PC-3 (cell line): ENCODE data around the gene ADAM15. TPM values are rescaled to one million over a fixed set of nuclear protein-coding genes. Genes with fewer than 3 reads are reported as not detected.

Experiments
- ATAC-seq: fragments of 200-7000 bp; cut with Tn5 transposase; 2 replicates; pipeline ENCODE4 v1.9.1; 2020; ENCODE audit warnings: mild to moderate bottlenecking, moderate library complexity
- BruUV-seq: library from RNA; stranded (reverse); fragments of 400-500 nt; replicated peaks from 2 replicates; lab custom pipeline; 2021; lab: Mats Ljungman, UMichigan
- CTCF ChIA-PET: fragments of 300-600 bp; sonication (Branson Sonifier 250); formaldehyde crosslinking; loops from one replicate; lab custom pipeline; 2022; ENCODE audit warnings: antibody characterized with exemption; lab: Charles Lee
- POLR2A ChIA-PET: fragments of 300-600 bp; sonication (Branson Sonifier 250); formaldehyde crosslinking; loops from one replicate; lab custom pipeline; 2022; ENCODE audit warnings: antibody characterized with exemption; ENCODE audit not compliant: unreplicated experiment; lab: Charles Lee
- DNase-seq: peaks from one replicate; pipeline ENCODE4 v3.0.0-alpha.2; 2015
- H2AFZ ChIP-seq: fragments of 300-600 bp; sonication (generic); 2 replicates; pipeline ENCODE4 v1.6.0; 2016; ENCODE audit warnings: antibody characterized with exemption, low read length
- H3F3A ChIP-seq: fragments of 300-600 bp; sonication (generic); one replicate; pipeline ENCODE4 v1.6.0; 2017; ENCODE audit warnings: antibody characterized with exemption, low read length, control low read depth, mild to moderate bottlenecking; ENCODE audit not compliant: unreplicated experiment
- H3K27ac ChIP-seq: fragments of 300-600 bp; sonication (generic); 2 replicates; pipeline ENCODE4 v1.5.1; 2016; ENCODE audit warnings: mild to moderate bottlenecking, low read length
- H3K27me3 ChIP-seq: fragments of 300-600 bp; sonication (generic); 2 replicates; pipeline ENCODE4 v1.6.1; 2016; ENCODE audit warnings: low read length, mixed read lengths
- H3K36me3 ChIP-seq: fragments of 300-600 bp; sonication (generic); 2 replicates; pipeline ENCODE4 v1.6.1; 2016; ENCODE audit warnings: low read depth, mixed run types, low read length, mixed read lengths
- H3K4me1 ChIP-seq: fragments of 300-600 bp; sonication (generic); 2 replicates; pipeline ENCODE4 v1.5.1; 2016; ENCODE audit warnings: low read length; ENCODE audit not compliant: insufficient read depth
- H3K4me2 ChIP-seq: fragments of 300-600 bp; sonication (generic); 2 replicates; pipeline ENCODE4 v1.6.0; 2016; ENCODE audit warnings: low read length
- H3K4me3 ChIP-seq: fragments of 300-600 bp; sonication (generic); 2 replicates; pipeline ENCODE4 v1.5.1; 2016; ENCODE audit warnings: mild to moderate bottlenecking, low read length, mixed read lengths
- H3K79me2 ChIP-seq: fragments of 300-600 bp; sonication (generic); 2 replicates; pipeline ENCODE4 v1.6.1; 2017; ENCODE audit warnings: low read length, mixed read lengths
- H3K9ac ChIP-seq: fragments of 300-600 bp; sonication (generic); 2 replicates; pipeline ENCODE4 v1.6.0; 2016; ENCODE audit warnings: mild to moderate bottlenecking, low read length
- H3K9me2 ChIP-seq: fragments of 300-600 bp; sonication (generic); replicated peaks from 2 replicates; pipeline ENCODE4 v1.6.1; 2016; ENCODE audit warnings: mixed run types, low read length, mixed read lengths
- H3K9me3 ChIP-seq: fragments of 300-600 bp; sonication (generic); 2 replicates; pipeline ENCODE4 v1.6.1; 2016; ENCODE audit warnings: low read length, mixed read lengths
- H4K20me1 ChIP-seq: fragments of 300-600 bp; sonication (generic); 2 replicates; pipeline ENCODE4 v1.6.1; 2016; ENCODE audit warnings: low read length, mixed read lengths
- EZH2 ChIP-seq: fragments of 300-600 bp; sonication (generic); IDR thresholded peaks from one replicate; pipeline ENCODE4 v1.6.1; 2017; ENCODE audit warnings: antibody characterized with exemption, mild to moderate bottlenecking, low read length; ENCODE audit not compliant: unreplicated experiment
- EZH2phosphoT487 ChIP-seq: fragments of 300-600 bp; sonication (generic); IDR thresholded peaks from 2 replicates; pipeline ENCODE4 v1.6.1; 2018; ENCODE audit warnings: mild to moderate bottlenecking, antibody characterized with exemption, low read length, borderline replicate concordance
- intact Hi-C: fragments of 100-400 bp; cut with micrococcal nuclease; formaldehyde crosslinking; loops from 2 replicates; pipeline ENCODE4 v1.9.0; 2023
- total RNA-seq: library from RNA; depleted of rRNA; stranded (reverse); fragments of >200 nt; gene quantifications from 2 replicates; pipeline ENCODE4 v1.2.3, GENCODE V29; 2014
- TF ChIP-seq, protein P1 (sequence below): fragments of 300-600 bp; sonication (generic); conservative IDR thresholded peaks from 2 replicates; pipeline ENCODE4 v1.5.1; 2017; ENCODE audit warnings: antibody characterized with exemption, low read depth, mild to moderate bottlenecking, low read length

Gene ADAM15
- total RNA-seq, 1 experiment from 2014 or later, result 334 TPM

DNA sequence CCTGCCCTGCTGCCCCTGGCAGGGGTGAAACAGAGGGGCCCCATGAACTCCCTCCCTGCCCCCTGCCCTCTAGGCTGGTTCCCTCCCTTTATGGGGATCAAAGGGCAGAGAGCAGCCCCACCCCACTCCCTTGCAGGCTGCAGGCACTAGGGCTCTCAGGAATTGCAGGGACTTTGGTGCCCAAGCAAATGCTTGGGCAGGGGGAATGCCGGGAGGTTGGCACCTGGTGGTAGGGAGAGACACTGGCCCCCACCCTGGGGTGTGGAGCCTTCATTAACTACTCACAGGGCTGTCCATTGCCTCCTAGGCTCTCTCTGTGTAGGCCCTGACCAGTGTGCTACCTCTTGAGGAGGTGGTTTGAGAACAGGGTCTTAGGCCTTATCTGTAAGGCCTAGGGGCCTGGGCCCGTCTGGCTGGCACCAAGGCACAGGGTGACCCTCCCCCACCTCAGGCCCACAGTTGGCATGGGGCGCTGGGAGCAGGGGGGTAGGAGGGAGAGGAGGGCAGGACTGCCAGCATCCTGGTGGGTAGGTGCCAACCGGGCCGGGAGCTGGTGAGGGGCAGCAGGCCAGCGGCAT lies 43.8 kb upstream of the ADAM15 start:
- Histone ChIP-seq H4K20me1 (0 out of 2 replicates have a peak, but pooled peaks cover 3% of the 10 kb centered on the region), H3K9me2 (no peaks in the 10 kb centered on the region), H2AFZ (no peak overlapping the region), H3K9me3 (no peaks in the 10 kb centered on the region), H3K4me1 (peaks cover 37% of the 10 kb centered on the region), H3K36me3 (peaks cover 17% of the 10 kb centered on the region; the same call in 1 of the 2 replicates), H3K27ac (no peak overlapping the region), H3K4me2 (no peak overlapping the region), H3K79me2 (peaks cover 96% of the 10 kb centered on the region), H3K9ac (no peak overlapping the region), H3K27me3 (no peaks in the 10 kb centered on the region), H3K4me3 (no peak overlapping the region), H3F3A (peaks cover 4% of the 10 kb centered on the region)
- TF ChIP-seq EZH2phosphoT487, result no peak
- no peak for TF ChIP-seq EZH2
- TF ChIP-seq, protein P1, sequence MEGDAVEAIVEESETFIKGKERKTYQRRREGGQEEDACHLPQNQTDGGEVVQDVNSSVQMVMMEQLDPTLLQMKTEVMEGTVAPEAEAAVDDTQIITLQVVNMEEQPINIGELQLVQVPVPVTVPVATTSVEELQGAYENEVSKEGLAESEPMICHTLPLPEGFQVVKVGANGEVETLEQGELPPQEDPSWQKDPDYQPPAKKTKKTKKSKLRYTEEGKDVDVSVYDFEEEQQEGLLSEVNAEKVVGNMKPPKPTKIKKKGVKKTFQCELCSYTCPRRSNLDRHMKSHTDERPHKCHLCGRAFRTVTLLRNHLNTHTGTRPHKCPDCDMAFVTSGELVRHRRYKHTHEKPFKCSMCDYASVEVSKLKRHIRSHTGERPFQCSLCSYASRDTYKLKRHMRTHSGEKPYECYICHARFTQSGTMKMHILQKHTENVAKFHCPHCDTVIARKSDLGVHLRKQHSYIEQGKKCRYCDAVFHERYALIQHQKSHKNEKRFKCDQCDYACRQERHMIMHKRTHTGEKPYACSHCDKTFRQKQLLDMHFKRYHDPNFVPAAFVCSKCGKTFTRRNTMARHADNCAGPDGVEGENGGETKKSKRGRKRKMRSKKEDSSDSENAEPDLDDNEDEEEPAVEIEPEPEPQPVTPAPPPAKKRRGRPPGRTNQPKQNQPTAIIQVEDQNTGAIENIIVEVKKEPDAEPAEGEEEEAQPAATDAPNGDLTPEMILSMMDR, result no peak
- ATAC-seq, result no peak
- no peak for DNase-seq
- intact Hi-C loops, result no loop called here
- ChIA-PET CTCF (no interaction called here), POLR2A (no interaction called here)
- BruUV-seq, result no TSS peak

DNA sequence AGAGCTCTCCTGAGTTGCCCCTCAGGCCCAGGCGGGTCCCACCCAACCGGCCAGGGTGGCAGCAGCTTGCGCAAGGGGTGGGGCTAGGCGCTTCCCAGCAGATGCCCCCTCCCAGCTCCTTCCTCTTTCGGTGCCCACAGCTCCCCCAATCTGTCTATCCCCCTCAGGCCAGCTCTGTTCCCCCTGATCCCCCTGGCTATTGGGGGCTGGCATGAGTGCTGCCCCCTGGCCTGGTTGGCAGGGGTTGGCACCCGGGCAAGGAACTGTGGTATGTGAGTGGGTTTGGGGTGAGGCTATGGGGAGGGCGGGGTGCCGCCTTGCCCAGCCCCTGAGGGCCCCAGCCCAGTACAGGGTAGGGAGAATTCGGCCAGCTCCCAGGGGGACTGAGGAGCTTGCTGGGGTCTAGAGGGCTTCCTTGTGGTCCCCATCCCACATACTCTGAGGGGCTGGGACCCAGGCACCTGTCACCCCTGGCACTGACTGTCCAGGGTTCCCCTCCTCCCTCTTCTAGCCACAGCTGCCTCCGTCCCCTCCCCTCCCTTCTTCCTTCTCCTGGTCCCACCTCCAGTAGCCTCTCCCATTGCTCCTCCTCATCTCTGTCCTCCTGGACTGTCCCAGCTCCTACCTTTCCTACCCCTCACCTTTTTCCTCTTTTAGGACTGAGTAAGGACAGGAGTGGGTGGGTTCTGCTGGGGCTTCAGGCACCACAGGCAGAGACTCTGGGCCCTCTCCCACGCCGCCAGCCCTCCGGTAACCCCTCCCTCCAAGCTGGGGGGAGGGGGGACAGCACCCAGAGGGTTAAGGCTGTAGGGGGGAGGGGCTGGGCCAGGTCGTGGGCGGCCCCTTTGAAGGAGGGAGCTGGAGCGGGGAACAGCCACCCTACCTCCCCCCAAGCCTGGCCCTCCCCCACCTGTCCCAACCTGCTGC lies 42.8 kb upstream of the ADAM15 start:
- Histone ChIP-seq H3F3A (peaks cover 4% of the 10 kb centered on the region), H3K4me3 (no peak overlapping the region), H3K9ac (no peak overlapping the region), H3K4me1 (peaks cover 37% of the 10 kb centered on the region), H2AFZ (no peak overlapping the region), H3K27me3 (no peaks in the 10 kb centered on the region), H3K9me3 (no peaks in the 10 kb centered on the region), H3K36me3 (peaks cover 18% of the 10 kb centered on the region; the same call in 1 of the 2 replicates), H3K27ac (no peak overlapping the region), H3K79me2 (peaks cover 98% of the 10 kb centered on the region), H3K4me2 (no peak overlapping the region), H3K9me2 (no peaks in the 10 kb centered on the region), H4K20me1 (0 out of 2 replicates have a peak, but pooled peaks cover 3% of the 10 kb centered on the region)
- no TSS peak for BruUV-seq
- CTCF ChIA-PET, result no interaction called here
- TF ChIP-seq EZH2, result no peak
- no peak for TF ChIP-seq EZH2phosphoT487
- TF ChIP-seq, protein P1, result no peak
- DNase-seq, result no peak
- intact Hi-C loops, result no loop called here
- ATAC-seq, result no peak
- POLR2A ChIA-PET, result no interaction called here
